Vagina (tissue), 2 donors: ENCODE measurements around the gene CD52.

Experiments used
- CTCF ChIP-seq, 3 experiments: fragments of 450-650 bp in 2 of 3; fragments of 200-600 bp in 1 of 3; sonication (generic) in 1 of 3; IDR thresholded peaks; one replicate each; pipeline ENCODE4 v1.5.1; 2017 to 2019; ENCODE audit warnings: antibody characterized with exemption in 3 of 3, mild to moderate bottlenecking in 2 of 3, moderate library complexity in 2 of 3
- POLR2A ChIP-seq, 2 donors: fragments of 450-650 bp; IDR thresholded peaks; one replicate each; pipeline ENCODE4 v1.6.1; 2017; ENCODE audit warnings: antibody characterized with exemption in 2 of 2, mild to moderate bottlenecking in 2 of 2, moderate library complexity in 2 of 2
- POLR2AphosphoS5 ChIP-seq, 2 donors: sonication (generic); formaldehyde crosslinking; IDR thresholded peaks; one replicate each; pipeline ENCODE4 v1.9.0; 2017; ENCODE audit warnings: antibody characterized with exemption in 2 of 2, mild to moderate bottlenecking in 2 of 2, low read depth in 1 of 2; ENCODE audit not compliant: insufficient read depth in 1 of 2

GRCh38 chr1:26322042-26322331, 4.2 kb downstream of the CD52 start:
- TF ChIP-seq CTCF (IDR thresholded peaks at IDR 0.05), result no peak
- no peak for TF ChIP-seq POLR2AphosphoS5 (IDR thresholded peaks at IDR 0.05; ENCODE audit: insufficient read depth in 1 of 2, low read depth in 1 of 2)
- TF ChIP-seq POLR2A (IDR thresholded peaks at IDR 0.05), result no peak
